Ishikawa (cell line): ENCODE data around the gene TMUB2.

ENCODE experiments used
- CEBPB ChIP-seq: IDR thresholded peaks from 2 replicates; pipeline ENCODE4 v1.6.1; 2012
- CREB1 ChIP-seq: IDR thresholded peaks from 2 replicates; pipeline ENCODE4 v1.6.1; 2012; ENCODE audit warnings: low read depth
- EP300 ChIP-seq: IDR thresholded peaks from 2 replicates; pipeline ENCODE4 v1.6.1; 2012; ENCODE audit warnings: borderline replicate concordance
- FOXM1 ChIP-seq: IDR thresholded peaks from 2 replicates; pipeline ENCODE4 v1.6.1; 2012; ENCODE audit warnings: low read depth, borderline replicate concordance
- TAF1 ChIP-seq: IDR thresholded peaks from 2 replicates; pipeline ENCODE4 v1.6.1; 2012; ENCODE audit warnings: low read depth, mild to moderate bottlenecking
- TCF12 ChIP-seq: IDR thresholded peaks from 2 replicates; pipeline ENCODE4 v1.6.1; 2012; ENCODE audit warnings: low read depth
- TF ChIP-seq, protein P1 (sequence below): IDR thresholded peaks from 2 replicates; pipeline ENCODE4 v1.6.1; 2012
- TF ChIP-seq, protein P2 (sequence below): IDR thresholded peaks from 2 replicates; pipeline ENCODE4 v1.6.1; 2012; ENCODE audit warnings: low read depth, mild to moderate bottlenecking

DNA sequence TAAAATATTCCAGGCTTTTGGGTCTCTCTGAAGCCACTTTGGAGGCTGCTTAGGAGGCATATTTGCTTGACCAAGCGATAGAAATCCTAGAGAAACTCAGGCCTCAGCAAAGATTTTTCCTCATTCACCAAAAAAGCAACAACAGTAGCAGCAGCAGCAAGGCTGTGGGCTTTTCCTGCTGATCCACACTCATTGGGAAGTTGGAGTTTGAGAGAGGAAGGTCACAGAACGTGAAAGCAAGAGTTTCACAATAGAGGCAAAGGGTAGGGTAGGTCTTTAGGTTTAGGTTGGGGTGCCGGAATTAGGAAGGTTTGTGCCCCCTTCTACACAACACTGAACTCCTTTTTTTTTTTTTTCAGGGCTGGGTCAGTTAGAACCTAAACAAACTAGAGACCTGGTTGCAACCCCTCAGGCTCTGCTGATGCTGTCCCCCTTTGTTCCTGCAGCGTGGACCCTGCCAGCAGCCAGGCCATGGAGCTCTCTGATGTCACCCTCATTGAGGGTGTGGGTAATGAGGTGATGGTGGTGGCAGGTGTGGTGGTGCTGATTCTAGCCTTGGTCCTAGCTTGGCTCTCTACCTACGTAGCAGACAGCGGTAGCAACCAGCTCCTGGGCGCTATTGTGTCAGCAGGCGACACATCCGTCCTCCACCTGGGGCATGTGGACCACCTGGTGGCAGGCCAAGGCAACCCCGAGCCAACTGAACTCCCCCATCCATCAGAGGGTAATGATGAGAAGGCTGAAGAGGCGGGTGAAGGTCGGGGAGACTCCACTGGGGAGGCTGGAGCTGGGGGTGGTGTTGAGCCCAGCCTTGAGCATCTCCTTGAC, 2.0 kb downstream of the TMUB2 start:
- TF ChIP-seq, protein P1, sequence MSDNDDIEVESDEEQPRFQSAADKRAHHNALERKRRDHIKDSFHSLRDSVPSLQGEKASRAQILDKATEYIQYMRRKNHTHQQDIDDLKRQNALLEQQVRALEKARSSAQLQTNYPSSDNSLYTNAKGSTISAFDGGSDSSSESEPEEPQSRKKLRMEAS: no peak
- TF ChIP-seq CREB1: no peak
- TF ChIP-seq TAF1: no peak
- TF ChIP-seq, protein P2, sequence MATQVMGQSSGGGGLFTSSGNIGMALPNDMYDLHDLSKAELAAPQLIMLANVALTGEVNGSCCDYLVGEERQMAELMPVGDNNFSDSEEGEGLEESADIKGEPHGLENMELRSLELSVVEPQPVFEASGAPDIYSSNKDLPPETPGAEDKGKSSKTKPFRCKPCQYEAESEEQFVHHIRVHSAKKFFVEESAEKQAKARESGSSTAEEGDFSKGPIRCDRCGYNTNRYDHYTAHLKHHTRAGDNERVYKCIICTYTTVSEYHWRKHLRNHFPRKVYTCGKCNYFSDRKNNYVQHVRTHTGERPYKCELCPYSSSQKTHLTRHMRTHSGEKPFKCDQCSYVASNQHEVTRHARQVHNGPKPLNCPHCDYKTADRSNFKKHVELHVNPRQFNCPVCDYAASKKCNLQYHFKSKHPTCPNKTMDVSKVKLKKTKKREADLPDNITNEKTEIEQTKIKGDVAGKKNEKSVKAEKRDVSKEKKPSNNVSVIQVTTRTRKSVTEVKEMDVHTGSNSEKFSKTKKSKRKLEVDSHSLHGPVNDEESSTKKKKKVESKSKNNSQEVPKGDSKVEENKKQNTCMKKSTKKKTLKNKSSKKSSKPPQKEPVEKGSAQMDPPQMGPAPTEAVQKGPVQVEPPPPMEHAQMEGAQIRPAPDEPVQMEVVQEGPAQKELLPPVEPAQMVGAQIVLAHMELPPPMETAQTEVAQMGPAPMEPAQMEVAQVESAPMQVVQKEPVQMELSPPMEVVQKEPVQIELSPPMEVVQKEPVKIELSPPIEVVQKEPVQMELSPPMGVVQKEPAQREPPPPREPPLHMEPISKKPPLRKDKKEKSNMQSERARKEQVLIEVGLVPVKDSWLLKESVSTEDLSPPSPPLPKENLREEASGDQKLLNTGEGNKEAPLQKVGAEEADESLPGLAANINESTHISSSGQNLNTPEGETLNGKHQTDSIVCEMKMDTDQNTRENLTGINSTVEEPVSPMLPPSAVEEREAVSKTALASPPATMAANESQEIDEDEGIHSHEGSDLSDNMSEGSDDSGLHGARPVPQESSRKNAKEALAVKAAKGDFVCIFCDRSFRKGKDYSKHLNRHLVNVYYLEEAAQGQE: no peak
- no peak for TF ChIP-seq TCF12
- TF ChIP-seq FOXM1: no peak
- TF ChIP-seq EP300: no peak
- no peak for TF ChIP-seq CEBPB
